NB4 (cell line): ENCODE measurements around the gene CCDC88B.

ENCODE experiments used
- POLR2A ChIP-seq: IDR thresholded peaks from 2 replicates; pipeline ENCODE4 v1.6.1; 2011; ENCODE audit warnings: mild to moderate bottlenecking; ENCODE audit not compliant: insufficient read length; ENCODE audit errors: extremely low read depth
- TF ChIP-seq, protein P1 (sequence below): IDR thresholded peaks from one replicate; pipeline ENCODE4 v1.5.1; 2012; ENCODE audit warnings: low read depth, low read length
- TF ChIP-seq, protein P2 (sequence below): IDR thresholded peaks from 2 replicates; pipeline ENCODE4 v1.6.1; 2011; ENCODE audit warnings: low read depth, low read length

DNA sequence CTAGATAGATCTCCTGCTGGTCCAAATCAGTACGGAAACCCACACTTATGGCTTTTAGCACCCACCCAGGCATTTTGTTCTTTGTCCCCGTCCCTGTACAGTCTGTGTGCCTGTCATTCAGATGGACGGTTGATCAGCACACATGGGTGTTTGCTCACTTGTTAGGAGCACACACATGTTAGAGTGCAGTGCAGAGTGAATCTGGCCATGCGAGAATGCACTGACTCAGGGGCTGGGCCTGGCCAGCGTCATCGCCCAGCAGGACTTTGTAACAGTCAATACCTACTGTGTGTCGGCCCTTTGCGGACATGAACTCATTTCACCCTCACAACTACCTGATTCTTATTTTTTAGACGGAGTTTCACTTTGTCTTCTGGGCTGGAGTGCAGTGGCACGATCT, 22.3 kb downstream of the CCDC88B start:
- TF ChIP-seq, protein P1, sequence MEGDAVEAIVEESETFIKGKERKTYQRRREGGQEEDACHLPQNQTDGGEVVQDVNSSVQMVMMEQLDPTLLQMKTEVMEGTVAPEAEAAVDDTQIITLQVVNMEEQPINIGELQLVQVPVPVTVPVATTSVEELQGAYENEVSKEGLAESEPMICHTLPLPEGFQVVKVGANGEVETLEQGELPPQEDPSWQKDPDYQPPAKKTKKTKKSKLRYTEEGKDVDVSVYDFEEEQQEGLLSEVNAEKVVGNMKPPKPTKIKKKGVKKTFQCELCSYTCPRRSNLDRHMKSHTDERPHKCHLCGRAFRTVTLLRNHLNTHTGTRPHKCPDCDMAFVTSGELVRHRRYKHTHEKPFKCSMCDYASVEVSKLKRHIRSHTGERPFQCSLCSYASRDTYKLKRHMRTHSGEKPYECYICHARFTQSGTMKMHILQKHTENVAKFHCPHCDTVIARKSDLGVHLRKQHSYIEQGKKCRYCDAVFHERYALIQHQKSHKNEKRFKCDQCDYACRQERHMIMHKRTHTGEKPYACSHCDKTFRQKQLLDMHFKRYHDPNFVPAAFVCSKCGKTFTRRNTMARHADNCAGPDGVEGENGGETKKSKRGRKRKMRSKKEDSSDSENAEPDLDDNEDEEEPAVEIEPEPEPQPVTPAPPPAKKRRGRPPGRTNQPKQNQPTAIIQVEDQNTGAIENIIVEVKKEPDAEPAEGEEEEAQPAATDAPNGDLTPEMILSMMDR, result no peak
- TF ChIP-seq POLR2A, result no peak
- TF ChIP-seq, protein P2, sequence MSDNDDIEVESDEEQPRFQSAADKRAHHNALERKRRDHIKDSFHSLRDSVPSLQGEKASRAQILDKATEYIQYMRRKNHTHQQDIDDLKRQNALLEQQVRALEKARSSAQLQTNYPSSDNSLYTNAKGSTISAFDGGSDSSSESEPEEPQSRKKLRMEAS, result no peak
